ENCODE data around the gene AGTR1.
"Not testable (repeated sequence)": the region's sequence is repeated elsewhere in the genome, so short reads cannot be mapped to it uniquely, and the experiment has no call there.

Gene AGTR1

GRCh38 chr3:148759430-148759829 lies 61.7 kb downstream of the AGTR1 start:
- no peak for DNase-seq

DNA sequence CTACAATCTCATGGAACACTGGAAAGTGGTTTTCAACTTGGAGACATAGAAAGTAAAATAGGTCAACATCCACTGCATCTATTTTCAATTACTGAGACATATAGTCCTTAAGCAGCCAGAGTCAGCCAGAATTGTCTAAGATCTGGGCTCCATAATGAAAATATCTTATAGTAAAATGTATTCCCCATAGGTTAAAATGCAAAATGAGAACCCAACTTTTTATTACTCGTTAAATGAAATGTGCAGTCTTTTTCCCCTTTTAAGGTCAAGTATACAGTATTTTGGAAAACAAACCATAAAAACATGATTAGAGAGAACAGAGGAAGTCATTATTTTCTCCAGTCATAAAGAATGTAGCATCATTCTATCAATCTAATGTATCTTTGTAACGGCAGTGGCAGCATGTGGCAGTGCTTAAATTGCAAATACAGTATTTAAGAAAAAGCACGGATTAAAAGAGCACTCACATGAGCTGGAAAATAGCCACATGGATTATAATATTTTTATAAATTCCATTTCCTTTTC lies 65.5 kb downstream of the AGTR1 start:
- DNase-seq, result no peak

GRCh38 chr3:148763986-148764935 lies 66.6 kb downstream of the AGTR1 start:
- DNase-seq, result no peak

DNA sequence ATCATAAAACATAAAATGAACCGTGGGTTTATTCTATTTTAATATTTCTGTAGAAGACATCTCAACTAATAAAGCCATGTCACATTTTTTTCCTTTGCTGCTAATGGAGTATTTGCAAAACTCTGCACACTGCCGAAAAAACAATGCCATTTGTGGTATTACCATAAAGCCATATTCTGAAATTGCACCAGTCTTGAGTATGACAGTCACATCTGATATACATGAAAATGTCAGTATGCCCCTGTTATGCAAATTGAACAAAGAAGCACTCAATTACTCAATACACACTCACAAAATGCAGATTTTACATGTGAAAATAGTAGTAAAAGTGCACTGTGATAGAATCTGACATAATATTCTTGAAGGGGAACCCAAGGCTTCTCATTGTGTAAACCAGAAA lies 74.7 kb downstream of the AGTR1 start:
- DNase-seq, result no peak

GRCh38 chr3:148772835-148773234 lies 75.1 kb downstream of the AGTR1 start:
- DNase-seq, result no peak

DNA sequence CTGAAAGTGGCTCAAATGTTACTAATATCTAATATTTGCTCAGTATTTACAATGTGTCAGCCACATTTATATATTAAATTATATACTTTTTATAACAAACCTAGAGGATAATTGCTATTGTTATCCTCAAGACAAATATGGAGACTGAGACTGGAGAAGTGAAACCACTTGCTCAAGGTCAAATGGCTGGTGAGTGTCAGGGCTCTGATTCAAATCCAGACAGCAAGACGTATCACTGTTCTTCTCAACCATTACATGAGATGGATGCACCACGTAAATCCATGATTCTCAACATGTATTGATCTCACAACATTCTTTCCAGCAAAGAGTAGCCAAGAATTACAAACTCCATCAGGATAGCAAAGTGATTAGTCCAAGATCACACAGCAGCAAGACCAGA lies 76.1 kb downstream of the AGTR1 start:
- no peak for DNase-seq

- DNase-seq, result no peak
These were observed 81.2 kb downstream of the AGTR1 start for GRCh38 chr3:148778926-148779325.

GRCh38 chr3:148785026-148785425 lies 87.3 kb downstream of the AGTR1 start:
- DNase-seq, result not testable (repeated sequence)

DNA sequence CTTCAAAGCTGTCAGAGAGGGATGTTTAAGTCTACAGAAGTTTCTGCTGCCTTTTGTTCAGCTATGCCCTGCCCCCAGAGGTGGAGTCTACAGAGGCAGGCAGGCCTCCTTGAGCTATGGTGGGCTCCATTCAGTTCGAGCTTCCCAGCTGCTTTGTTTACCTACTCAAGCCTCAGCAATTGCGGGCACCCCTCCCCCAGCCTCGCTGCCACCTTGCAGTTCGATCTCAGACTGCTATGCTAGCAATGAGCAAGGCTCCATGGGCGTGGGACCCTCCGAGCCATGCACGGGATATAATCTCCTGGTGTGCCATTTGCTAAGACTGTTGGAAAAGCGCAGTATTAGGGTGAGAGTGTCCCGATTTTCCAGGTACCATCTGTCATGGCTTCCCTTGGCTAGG lies 88.5 kb downstream of the AGTR1 start:
- not testable (repeated sequence) for DNase-seq

GRCh38 chr3:148789146-148789545 lies 91.4 kb downstream of the AGTR1 start:
- no peak for DNase-seq

DNA sequence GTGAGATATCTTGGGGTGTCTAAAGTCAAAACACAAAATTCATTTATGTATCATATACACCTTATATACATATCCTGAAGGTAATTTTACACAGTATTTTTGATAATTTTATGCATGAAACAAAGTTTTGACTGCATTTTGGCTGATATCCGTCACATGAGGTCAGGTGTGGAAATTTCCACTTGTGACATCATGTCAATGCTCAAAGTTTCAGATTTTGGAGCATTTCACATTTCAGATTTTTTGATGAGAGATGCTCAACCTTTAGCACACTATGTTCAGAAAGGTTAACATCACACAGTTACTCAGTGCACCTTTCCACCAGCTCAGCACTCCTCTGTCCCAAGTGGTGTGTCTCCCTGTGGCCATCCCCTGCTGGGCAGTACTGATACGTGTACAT lies 92.2 kb downstream of the AGTR1 start:
- no peak for DNase-seq

DNA sequence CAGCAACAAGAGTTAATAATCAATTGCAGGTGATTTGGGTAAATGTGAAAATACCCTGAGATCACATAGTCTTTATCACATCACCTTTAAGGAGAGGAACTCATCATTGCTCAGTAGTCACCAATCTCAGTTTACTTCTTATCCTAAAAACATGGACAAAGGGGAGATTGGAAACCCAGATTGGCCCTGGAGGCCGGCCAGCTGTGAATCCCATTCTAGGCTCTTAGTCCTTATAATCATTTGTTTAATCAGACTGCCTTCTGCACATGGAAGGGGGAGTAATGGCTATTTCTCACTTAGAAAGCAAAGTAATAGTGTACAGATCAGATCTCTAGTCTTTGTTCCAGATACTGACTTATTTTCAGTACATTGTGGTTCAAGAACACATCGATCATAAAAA lies 92.7 kb downstream of the AGTR1 start:
- DNase-seq, result no peak

DNA sequence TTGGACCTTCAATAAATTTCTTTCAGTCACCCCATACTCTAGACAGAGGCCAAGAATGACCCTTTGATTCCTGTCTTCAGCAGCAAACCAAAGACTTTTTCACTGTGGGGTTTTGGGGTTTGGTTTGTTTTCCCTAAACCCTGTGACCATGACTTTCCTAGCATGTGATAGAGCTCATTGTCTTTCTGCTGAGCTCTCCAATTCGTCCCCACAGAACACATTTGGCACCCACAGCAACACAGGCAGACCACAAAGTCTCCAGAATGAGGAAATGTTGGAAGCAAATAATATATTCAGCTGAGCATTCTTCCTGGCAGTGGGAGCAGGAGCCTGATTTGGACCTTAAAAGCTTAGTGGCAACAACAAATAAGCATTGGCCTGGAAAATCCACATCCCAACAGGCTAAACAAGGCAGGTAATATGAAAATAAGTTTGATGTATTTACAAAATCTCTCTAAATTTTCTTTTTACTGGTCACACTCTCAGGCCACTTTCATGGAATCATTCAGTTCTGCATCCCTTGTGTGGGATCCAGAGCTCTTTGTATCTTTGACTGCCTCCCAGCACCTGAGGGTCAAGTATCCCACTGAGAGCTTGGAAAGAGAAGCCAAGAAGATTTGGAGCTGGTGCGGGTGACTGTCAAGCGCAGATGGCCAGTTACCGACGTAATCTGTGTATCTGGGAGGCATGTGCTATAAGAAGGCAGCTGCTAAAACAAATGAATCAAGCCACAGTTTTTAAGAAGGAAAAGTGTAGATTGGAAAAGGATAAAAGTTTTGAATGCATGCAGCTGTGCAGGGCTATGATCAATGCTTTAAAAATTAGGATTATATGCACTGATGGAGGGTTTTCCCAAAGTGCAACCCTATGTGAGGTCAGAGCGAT lies 93.4 kb downstream of the AGTR1 start:
- DNase-seq, result no peak

DNA sequence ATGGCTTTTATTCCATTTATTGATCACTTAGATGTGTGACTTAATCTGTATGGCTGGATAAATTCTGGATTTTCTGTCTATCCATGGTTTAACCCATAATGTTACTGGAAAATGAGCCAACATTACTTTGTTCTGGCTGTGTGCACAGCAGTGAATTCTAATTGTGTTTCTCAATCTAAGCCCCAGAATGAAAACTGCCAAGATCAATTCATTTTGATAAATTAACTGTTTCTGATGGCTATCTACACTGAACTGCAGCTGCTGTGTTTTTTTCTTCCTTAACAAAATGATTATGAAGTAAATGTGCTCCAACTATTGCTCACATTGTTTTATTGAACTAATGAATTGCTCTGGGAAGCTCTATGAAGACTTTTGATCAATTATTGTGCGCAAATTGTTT lies 94.2 kb downstream of the AGTR1 start:
- DNase-seq, result no peak

DNA sequence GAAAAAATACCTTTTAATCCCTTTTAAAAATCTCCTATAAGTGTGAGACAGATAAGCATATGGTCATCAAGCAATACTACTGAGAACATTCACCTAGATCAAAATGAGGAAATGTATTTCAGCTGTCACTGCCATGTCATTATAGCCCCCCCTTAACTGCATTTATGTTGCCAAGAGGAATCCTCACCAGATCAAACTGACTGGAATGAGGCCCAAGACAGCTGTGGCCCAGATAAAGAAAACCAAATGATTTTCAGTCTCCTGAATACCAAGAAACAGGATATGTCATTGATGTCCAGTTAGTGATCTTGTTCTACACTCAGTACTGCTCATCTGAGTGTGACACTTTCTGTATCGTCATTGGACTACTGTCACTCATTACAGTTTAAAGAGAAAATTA lies 94.8 kb downstream of the AGTR1 start:
- no peak for DNase-seq
